ENCODE measurements around the gene NFIA. TPM values are rescaled to one million over a fixed set of nuclear protein-coding genes. Genes with fewer than 3 reads are reported as not detected.

The NFIA gene
- total RNA-seq, 1 experiment from 2014 or later: 0.35 TPM

- H3K36me3 Mint-ChIP-seq (ENCODE audit: insufficient read depth in 1 of 3, low read depth in 3 of 3): peaks cover 2 to 6% (median 5%) of the 10 kb centered on the region in 3 experiments; a peak in 1 of 7 replicates
- no peak overlapping the region for H3K23ac ChIP-seq (ENCODE audit: insufficient read length, low read depth, low read length)
- no peak overlapping the region for H3K27ac Mint-ChIP-seq
- no peak overlapping the region for H2BK15ac ChIP-seq (ENCODE audit: low read depth, low read length)
- H4K20me1 ChIP-seq (ENCODE audit: control insufficient read depth, insufficient read depth, insufficient read length): no peaks in the 10 kb centered on the region
- no peak overlapping the region for H3K4ac ChIP-seq (ENCODE audit: low read depth, low read length)
- no peak overlapping the region for H2BK5ac ChIP-seq (ENCODE audit: insufficient read length, low read length)
- H3K4me2 ChIP-seq (ENCODE audit: insufficient read depth, insufficient read length, low read length): no peak overlapping the region
- WGBS (ENCODE audit: extremely low coverage, insufficient read length, low lambda C conversion rate): no CpG with 5 or more reads among the region's 7 CpGs
- H2BK12ac ChIP-seq (ENCODE audit: insufficient read length, low read depth, low read length): no peak overlapping the region
- H3K27me3 Mint-ChIP-seq (ENCODE audit: low read depth): peaks cover 2% of the 10 kb centered on the region; the same call in 1 of the 2 replicates
- H3K9me3 Mint-ChIP-seq: peaks cover 4 to 6% of the 10 kb centered on the region in 2 experiments; a peak in 2 of 5 replicates
- H2AK5ac ChIP-seq (ENCODE audit: insufficient read length, low read length): no peak overlapping the region
- H3K79me1 ChIP-seq (ENCODE audit: insufficient read depth, low read depth, low read length, poor library complexity, severe bottlenecking): no peaks in the 10 kb centered on the region
- H2BK120ac ChIP-seq (ENCODE audit: low read depth, low read length, poor library complexity, severe bottlenecking): no peak overlapping the region
- no peak overlapping the region for H3K56ac ChIP-seq (ENCODE audit: insufficient read length, low read depth, low read length)
- H3K9ac ChIP-seq (ENCODE audit: extremely low read depth, insufficient read length, low read length): no peak overlapping the region
- H3K23me2 ChIP-seq (ENCODE audit: insufficient read length, low read depth, low read length, poor library complexity, severe bottlenecking): no peaks in the 10 kb centered on the region
- no peaks in the 10 kb centered on the region for H3K9me3 ChIP-seq (ENCODE audit: control insufficient read depth, low read depth, low read length)
- H3K27me3 ChIP-seq (ENCODE audit: insufficient read depth, low read length): no peaks in the 10 kb centered on the region
- no peak overlapping the region for H4K91ac ChIP-seq (ENCODE audit: insufficient read length, low read depth, low read length)
- peaks cover 25 to 26% of the 10 kb centered on the region in 2 experiments for H3K4me1 Mint-ChIP-seq
- no peak overlapping the region for H2BK20ac ChIP-seq (ENCODE audit: low read depth, low read length, poor library complexity, severe bottlenecking)
- no peaks in the 10 kb centered on the region for H3K79me2 ChIP-seq (ENCODE audit: insufficient read depth, low read length)
- H3K4me1 ChIP-seq (ENCODE audit: insufficient read depth, low read length): peaks cover 2% of the 10 kb centered on the region
- no peak overlapping the region for H4K8ac ChIP-seq (replicated peaks; ENCODE audit: insufficient read length, low read depth, low read length)
- DNase-seq: no peak
- H3K4me3 Mint-ChIP-seq: no peak overlapping the region
- TF ChIP-seq, protein P1, sequence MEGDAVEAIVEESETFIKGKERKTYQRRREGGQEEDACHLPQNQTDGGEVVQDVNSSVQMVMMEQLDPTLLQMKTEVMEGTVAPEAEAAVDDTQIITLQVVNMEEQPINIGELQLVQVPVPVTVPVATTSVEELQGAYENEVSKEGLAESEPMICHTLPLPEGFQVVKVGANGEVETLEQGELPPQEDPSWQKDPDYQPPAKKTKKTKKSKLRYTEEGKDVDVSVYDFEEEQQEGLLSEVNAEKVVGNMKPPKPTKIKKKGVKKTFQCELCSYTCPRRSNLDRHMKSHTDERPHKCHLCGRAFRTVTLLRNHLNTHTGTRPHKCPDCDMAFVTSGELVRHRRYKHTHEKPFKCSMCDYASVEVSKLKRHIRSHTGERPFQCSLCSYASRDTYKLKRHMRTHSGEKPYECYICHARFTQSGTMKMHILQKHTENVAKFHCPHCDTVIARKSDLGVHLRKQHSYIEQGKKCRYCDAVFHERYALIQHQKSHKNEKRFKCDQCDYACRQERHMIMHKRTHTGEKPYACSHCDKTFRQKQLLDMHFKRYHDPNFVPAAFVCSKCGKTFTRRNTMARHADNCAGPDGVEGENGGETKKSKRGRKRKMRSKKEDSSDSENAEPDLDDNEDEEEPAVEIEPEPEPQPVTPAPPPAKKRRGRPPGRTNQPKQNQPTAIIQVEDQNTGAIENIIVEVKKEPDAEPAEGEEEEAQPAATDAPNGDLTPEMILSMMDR (conservative IDR thresholded peaks at IDR 0.05): no peak
- no peak overlapping the region for H2AFZ ChIP-seq (ENCODE audit: low read length)
- H3K14ac ChIP-seq (ENCODE audit: insufficient read depth, low read length): no peak overlapping the region
- H3K27ac ChIP-seq (ENCODE audit: insufficient read length, low read depth, low read length): no peak overlapping the region
- no peak overlapping the region for H3K18ac ChIP-seq (ENCODE audit: insufficient read length, low read depth, low read length)
- H4K5ac ChIP-seq (ENCODE audit: insufficient read length, low read depth, low read length): no peak overlapping the region
- no peak overlapping the region for H3T11ph ChIP-seq (ENCODE audit: low read length)
Observed at GRCh38 chr1:61316493-61316892, 234.1 kb downstream of the NFIA start.

All from H9 (cell line).